Measurements from ENCODE around the gene GARNL3. TPM values are rescaled to one million over a fixed set of nuclear protein-coding genes. Genes with fewer than 3 reads are reported as not detected.

The GARNL3 gene
- total RNA-seq, 1 experiment from 2014 or later: 2.8 TPM

DNA sequence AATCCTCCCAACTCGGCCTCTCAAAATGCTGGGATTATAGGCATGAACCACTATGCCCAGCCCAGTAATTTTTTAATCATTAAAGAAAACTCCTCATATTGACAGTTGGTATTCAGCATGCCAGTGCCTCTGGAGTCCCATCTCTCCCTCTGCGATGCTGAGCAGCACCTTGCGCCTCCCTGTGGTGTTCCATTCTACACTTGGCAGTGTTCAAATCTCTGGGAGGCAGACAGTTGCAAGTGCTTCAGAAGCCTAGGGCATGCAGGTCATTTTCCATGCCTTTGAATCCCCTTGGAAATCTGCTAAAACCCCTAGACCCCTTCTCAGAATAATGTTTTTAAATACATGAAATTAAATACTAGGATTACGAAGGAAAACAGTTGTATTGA, 41.3 kb downstream of the GARNL3 start:
- intact Hi-C loops (cut with micrococcal nuclease; ENCODE audit: unreplicated experiment): no loop called here

DNA sequence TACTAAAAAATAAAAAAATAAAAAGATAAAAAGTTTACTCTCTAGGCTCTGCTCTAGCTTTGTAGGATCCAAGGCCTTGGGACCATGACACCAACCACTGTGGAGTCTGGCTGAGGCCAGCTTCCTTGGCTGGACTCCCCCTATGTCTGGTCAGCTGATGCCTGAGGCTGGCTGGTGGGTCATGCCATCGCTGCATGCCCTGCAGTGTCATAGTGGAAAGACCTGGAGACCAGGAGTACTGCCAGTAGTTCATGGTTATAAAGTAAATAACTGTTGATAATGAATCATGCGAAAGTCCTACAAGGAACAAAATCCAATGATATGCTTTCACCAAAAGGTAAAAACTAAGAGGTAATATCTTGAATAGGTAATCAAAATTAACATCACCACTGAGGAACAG, 43.2 kb downstream of the GARNL3 start:
- H3K4me1 Mint-ChIP-seq (ENCODE audit: low read depth, unreplicated experiment): peaks cover 18% of the 10 kb centered on the region
- DNase-seq: no peak
- TF ChIP-seq, protein P1, sequence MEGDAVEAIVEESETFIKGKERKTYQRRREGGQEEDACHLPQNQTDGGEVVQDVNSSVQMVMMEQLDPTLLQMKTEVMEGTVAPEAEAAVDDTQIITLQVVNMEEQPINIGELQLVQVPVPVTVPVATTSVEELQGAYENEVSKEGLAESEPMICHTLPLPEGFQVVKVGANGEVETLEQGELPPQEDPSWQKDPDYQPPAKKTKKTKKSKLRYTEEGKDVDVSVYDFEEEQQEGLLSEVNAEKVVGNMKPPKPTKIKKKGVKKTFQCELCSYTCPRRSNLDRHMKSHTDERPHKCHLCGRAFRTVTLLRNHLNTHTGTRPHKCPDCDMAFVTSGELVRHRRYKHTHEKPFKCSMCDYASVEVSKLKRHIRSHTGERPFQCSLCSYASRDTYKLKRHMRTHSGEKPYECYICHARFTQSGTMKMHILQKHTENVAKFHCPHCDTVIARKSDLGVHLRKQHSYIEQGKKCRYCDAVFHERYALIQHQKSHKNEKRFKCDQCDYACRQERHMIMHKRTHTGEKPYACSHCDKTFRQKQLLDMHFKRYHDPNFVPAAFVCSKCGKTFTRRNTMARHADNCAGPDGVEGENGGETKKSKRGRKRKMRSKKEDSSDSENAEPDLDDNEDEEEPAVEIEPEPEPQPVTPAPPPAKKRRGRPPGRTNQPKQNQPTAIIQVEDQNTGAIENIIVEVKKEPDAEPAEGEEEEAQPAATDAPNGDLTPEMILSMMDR (IDR thresholded peaks at IDR 0.05; ENCODE audit: unreplicated experiment): no peak
- H3K27me3 Mint-ChIP-seq (ENCODE audit: unreplicated experiment): no peaks in the 10 kb centered on the region
- BruUV-seq (replicated peaks): no TSS peak
- no peak overlapping the region for H3K4me3 Mint-ChIP-seq (ENCODE audit: low read depth, unreplicated experiment)
- no peaks in the 10 kb centered on the region for H3K9me3 Mint-ChIP-seq (ENCODE audit: low read depth, unreplicated experiment)
- H3K36me3 Mint-ChIP-seq (ENCODE audit: insufficient read depth, unreplicated experiment): no peaks in the 10 kb centered on the region
- CTCF ChIA-PET: interaction anchor here (0.7 kb wide), 1 partner anchor 148 kb away, joined by 3 read pairs; no protein-coding TSS in a partner anchor
- intact Hi-C loops (cut with micrococcal nuclease; ENCODE audit: unreplicated experiment): no loop called here
- H3K27ac Mint-ChIP-seq (ENCODE audit: unreplicated experiment): no peak overlapping the region

More for the DNA sequence above, 41.3 kb downstream of the GARNL3 start:
- H3K27me3 Mint-ChIP-seq (ENCODE audit: unreplicated experiment): no peaks in the 10 kb centered on the region
- no TSS peak for BruUV-seq (replicated peaks)
- H3K36me3 Mint-ChIP-seq (ENCODE audit: insufficient read depth, unreplicated experiment): no peaks in the 10 kb centered on the region
- no peak overlapping the region for H3K27ac Mint-ChIP-seq (ENCODE audit: unreplicated experiment)
- TF ChIP-seq, protein P1 (IDR thresholded peaks at IDR 0.05; ENCODE audit: unreplicated experiment): no peak
- no peak for DNase-seq
- H3K4me1 Mint-ChIP-seq (ENCODE audit: low read depth, unreplicated experiment): peaks cover 9% of the 10 kb centered on the region
- CTCF ChIA-PET: no interaction called here
- no peaks in the 10 kb centered on the region for H3K9me3 Mint-ChIP-seq (ENCODE audit: low read depth, unreplicated experiment)
- H3K4me3 Mint-ChIP-seq (ENCODE audit: low read depth, unreplicated experiment): no peak overlapping the region

DNA sequence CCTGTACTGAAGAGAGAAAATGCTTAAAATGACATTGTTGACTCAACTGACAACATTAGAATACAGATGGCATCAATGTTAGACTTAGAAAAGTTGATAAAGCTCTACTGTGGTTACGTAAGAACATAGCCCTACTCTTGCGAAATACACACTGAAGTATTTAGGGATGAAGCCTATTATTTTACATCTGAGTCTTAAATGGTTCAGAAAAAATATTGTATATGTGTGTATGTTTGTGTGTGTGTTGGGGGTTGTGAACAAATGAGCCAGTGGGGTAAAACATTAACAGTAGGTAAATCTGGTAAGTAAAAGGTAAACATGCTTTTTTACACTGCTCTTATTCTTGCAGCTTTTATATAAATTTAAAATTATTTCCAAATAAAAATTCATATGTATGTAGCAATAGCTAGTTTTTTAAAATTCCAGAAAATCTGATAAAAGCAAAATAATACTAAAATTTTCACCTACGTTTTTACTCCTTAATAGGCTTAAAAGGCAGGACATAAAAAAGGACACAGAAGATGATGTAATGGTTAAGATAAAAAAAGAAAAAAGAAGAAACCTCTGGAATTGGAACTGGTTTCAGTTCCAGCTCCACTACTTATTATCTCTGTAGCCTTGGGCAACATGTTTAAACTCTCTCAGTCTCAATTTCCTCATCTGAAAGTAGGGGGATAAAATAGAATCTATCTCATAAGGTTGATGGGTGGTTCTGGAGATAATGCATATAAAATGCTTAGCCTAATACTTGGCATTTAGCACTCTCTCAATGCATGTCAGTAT, 44.3 kb downstream of the GARNL3 start:
- H3K27ac Mint-ChIP-seq (ENCODE audit: unreplicated experiment): peak overlapping the region; percentile 68
- H3K4me3 Mint-ChIP-seq (ENCODE audit: low read depth, unreplicated experiment): no peak overlapping the region
- H3K36me3 Mint-ChIP-seq (ENCODE audit: insufficient read depth, unreplicated experiment): no peaks in the 10 kb centered on the region
- TF ChIP-seq, protein P1 (IDR thresholded peaks at IDR 0.05; ENCODE audit: unreplicated experiment): no peak
- DNase-seq: no peak
- no peaks in the 10 kb centered on the region for H3K9me3 Mint-ChIP-seq (ENCODE audit: low read depth, unreplicated experiment)
- CTCF ChIA-PET: interaction anchor here (0.6 kb wide), 1 partner anchor 80 kb away, joined by 4 read pairs; no protein-coding TSS in a partner anchor
- intact Hi-C loops (cut with micrococcal nuclease; ENCODE audit: unreplicated experiment): no loop called here
- H3K27me3 Mint-ChIP-seq (ENCODE audit: unreplicated experiment): no peaks in the 10 kb centered on the region
- H3K4me1 Mint-ChIP-seq (ENCODE audit: low read depth, unreplicated experiment): peaks cover 18% of the 10 kb centered on the region
- no TSS peak for BruUV-seq (replicated peaks)

DNA sequence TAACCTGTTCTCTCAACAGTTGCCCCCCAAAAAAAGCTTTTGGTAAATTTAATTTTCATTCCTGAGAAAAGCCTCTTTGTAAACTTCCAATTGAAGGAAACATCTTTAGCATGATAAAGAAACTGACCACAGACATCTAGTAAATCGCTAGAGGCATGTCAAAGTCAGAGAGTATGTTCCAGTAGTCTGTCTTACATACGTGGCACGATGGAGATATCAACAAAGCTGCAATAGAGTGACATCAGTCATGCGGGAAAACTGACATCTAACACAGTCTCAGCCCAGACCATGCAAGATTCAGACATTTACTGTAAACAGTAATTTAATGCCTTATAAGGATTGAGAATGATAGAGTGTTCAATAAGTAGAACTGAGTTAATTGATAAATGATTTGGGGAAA, 45.1 kb downstream of the GARNL3 start:
- CTCF ChIA-PET: no interaction called here
- peaks cover 18% of the 10 kb centered on the region for H3K4me1 Mint-ChIP-seq (ENCODE audit: low read depth, unreplicated experiment)
- no peaks in the 10 kb centered on the region for H3K9me3 Mint-ChIP-seq (ENCODE audit: low read depth, unreplicated experiment)
- no peak overlapping the region for H3K4me3 Mint-ChIP-seq (ENCODE audit: low read depth, unreplicated experiment)
- intact Hi-C loops (cut with micrococcal nuclease; ENCODE audit: unreplicated experiment): no loop called here
- BruUV-seq (replicated peaks): no TSS peak
- TF ChIP-seq, protein P1 (IDR thresholded peaks at IDR 0.05; ENCODE audit: unreplicated experiment): no peak
- H3K27ac Mint-ChIP-seq (ENCODE audit: unreplicated experiment): no peak overlapping the region
- no peaks in the 10 kb centered on the region for H3K27me3 Mint-ChIP-seq (ENCODE audit: unreplicated experiment)
- no peaks in the 10 kb centered on the region for H3K36me3 Mint-ChIP-seq (ENCODE audit: insufficient read depth, unreplicated experiment)
- DNase-seq: no peak
